Adipocyte (in vitro differentiated cells): Measurements from ENCODE around the gene ITGB5.

Experiments
- DNase-seq: peaks from one replicate; pipeline ENCODE4 v3.0.0-alpha.2; 2015; ENCODE audit warnings: low read depth
- H3K27me3 ChIP-seq: replicated peaks from 2 replicates; pipeline ENCODE4 v1.7.0; 2013; ENCODE audit warnings: mild to moderate bottlenecking, low read length, moderate library complexity; ENCODE audit not compliant: control insufficient read depth, insufficient read depth
- H3K36me3 ChIP-seq: 2 replicates; pipeline ENCODE4 v1.7.0; 2013; ENCODE audit warnings: low read length, mild to moderate bottlenecking, moderate library complexity; ENCODE audit not compliant: control insufficient read depth, insufficient read depth, severe bottlenecking
- H3K4me1 ChIP-seq: 2 replicates; pipeline ENCODE4 v1.7.0; 2013; ENCODE audit warnings: mild to moderate bottlenecking, low read length, moderate library complexity; ENCODE audit not compliant: control insufficient read depth, insufficient read depth
- H3K4me3 ChIP-seq: 2 replicates; pipeline ENCODE4 v1.7.0; 2013; ENCODE audit warnings: mild to moderate bottlenecking, low read length, moderate library complexity
- H3K9ac ChIP-seq: 2 replicates; pipeline ENCODE4 v1.7.0; 2013; ENCODE audit warnings: mild to moderate bottlenecking, low read length, moderate library complexity
- H3K9me3 ChIP-seq: 2 replicates; pipeline ENCODE4 v1.7.0; 2013; ENCODE audit warnings: mild to moderate bottlenecking, low read length, moderate library complexity; ENCODE audit not compliant: control insufficient read depth

ITGB5 gene

GRCh38 chr3:124890573-124891190 lies 3.5 kb upstream of the ITGB5 start:
- no peaks in the 10 kb centered on the region for H3K36me3 ChIP-seq
- H3K4me3 ChIP-seq = no peak overlapping the region
- DNase-seq = no peak
- no peaks in the 10 kb centered on the region for H3K27me3 ChIP-seq
- H3K4me1 ChIP-seq = peaks cover 2% of the 10 kb centered on the region
- H3K9ac ChIP-seq = no peak overlapping the region
- H3K9me3 ChIP-seq = no peaks in the 10 kb centered on the region

- H3K4me1 ChIP-seq = peaks cover 22% of the 10 kb centered on the region
- H3K36me3 ChIP-seq = peaks cover under 1% of the 10 kb centered on the region
- H3K9me3 ChIP-seq = no peaks in the 10 kb centered on the region
- no peak for DNase-seq
- no peak overlapping the region for H3K4me3 ChIP-seq
- H3K27me3 ChIP-seq = no peaks in the 10 kb centered on the region
- no peak overlapping the region for H3K9ac ChIP-seq
Observed at GRCh38 chr3:124888482-124889441, 1.6 kb upstream of the ITGB5 start.

GRCh38 chr3:124887932-124888298 lies 750 bp upstream of the ITGB5 start:
- DNase-seq = no peak
- peaks cover 9% of the 10 kb centered on the region for H3K36me3 ChIP-seq
- H3K4me3 ChIP-seq = peak overlapping the region; percentile 95
- peaks cover 29% of the 10 kb centered on the region for H3K4me1 ChIP-seq
- H3K9ac ChIP-seq = peak overlapping the region; percentile 94
- H3K9me3 ChIP-seq = no peaks in the 10 kb centered on the region
- H3K27me3 ChIP-seq = no peaks in the 10 kb centered on the region

DNA sequence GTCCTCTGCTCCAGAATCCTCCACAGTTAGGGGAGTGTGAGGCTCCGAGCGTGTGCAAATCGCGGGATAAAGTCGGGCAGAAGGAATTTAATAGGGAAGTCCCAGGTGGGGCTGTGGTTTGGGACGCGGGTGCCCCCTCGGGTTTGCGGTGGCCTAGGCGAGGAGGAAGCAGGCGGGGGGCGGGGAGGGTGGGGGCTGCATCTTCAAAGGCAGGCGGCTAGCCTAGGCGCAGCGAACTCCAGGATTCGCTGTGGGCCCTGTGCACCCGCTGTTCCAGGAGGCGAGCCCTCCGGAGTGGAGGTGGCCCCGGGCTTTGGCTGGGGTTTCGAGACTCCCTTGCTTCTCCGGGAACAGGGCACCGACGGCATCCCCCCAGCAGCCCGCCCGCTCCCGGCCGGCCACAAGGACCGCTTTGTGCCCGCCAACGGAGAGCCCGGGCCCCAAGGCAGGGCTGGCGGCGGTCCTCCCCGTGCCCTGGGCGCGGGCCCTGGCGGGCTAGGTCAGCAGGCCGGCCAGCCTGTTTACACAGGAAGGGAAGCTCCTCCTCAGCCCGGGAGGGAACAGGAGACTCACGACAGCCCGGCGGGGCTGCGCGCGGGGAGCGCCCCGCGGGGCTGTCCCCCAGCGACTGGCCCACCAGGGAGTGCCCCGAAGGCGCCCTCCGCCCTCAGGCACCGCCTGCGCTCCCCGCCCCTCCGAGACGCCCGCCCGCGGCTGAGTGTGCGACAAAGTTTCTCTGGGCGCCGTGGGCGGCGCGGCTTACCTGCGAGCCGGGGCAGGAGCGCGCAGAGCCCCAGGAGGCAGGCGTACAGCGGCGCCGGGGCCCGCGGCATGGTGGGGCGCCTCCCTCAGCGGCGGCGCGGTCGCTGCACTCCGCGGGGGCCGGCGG lies 753 bp downstream of the ITGB5 start:
- no peaks in the 10 kb centered on the region for H3K9me3 ChIP-seq
- peak; percentile 71 for DNase-seq

GRCh38 chr3:124885466-124886167 lies 1.5 kb downstream of the ITGB5 start:
- DNase-seq = peak; percentile 50
- peak overlapping the region; percentile 95 for H3K4me3 ChIP-seq

More for the DNA sequence above, 753 bp downstream of the ITGB5 start:
- H3K4me3 ChIP-seq = peak overlapping the region; percentile 95
- peaks cover 9% of the 10 kb centered on the region for H3K36me3 ChIP-seq
- H3K9ac ChIP-seq = peak overlapping the region; percentile 94
- H3K4me1 ChIP-seq = peaks cover 40% of the 10 kb centered on the region
- no peaks in the 10 kb centered on the region for H3K27me3 ChIP-seq

GRCh38 chr3:124884474-124885101 lies 2.6 kb downstream of the ITGB5 start:
- Histone ChIP-seq H3K36me3 (peaks cover 9% of the 10 kb centered on the region), H3K27me3 (no peaks in the 10 kb centered on the region), H3K4me3 (peak overlapping the region; percentile 95), H3K9ac (peak overlapping the region; percentile 94), H3K9me3 (no peaks in the 10 kb centered on the region), H3K4me1 (peaks cover 45% of the 10 kb centered on the region)
- no peak for DNase-seq

More at GRCh38 chr3:124885466-124886167, 1.5 kb downstream of the ITGB5 start:
- H3K9me3 ChIP-seq = no peaks in the 10 kb centered on the region
- H3K9ac ChIP-seq = peak overlapping the region; percentile 94
- H3K4me1 ChIP-seq = peaks cover 40% of the 10 kb centered on the region
- no peaks in the 10 kb centered on the region for H3K27me3 ChIP-seq
- peaks cover 9% of the 10 kb centered on the region for H3K36me3 ChIP-seq

DNA sequence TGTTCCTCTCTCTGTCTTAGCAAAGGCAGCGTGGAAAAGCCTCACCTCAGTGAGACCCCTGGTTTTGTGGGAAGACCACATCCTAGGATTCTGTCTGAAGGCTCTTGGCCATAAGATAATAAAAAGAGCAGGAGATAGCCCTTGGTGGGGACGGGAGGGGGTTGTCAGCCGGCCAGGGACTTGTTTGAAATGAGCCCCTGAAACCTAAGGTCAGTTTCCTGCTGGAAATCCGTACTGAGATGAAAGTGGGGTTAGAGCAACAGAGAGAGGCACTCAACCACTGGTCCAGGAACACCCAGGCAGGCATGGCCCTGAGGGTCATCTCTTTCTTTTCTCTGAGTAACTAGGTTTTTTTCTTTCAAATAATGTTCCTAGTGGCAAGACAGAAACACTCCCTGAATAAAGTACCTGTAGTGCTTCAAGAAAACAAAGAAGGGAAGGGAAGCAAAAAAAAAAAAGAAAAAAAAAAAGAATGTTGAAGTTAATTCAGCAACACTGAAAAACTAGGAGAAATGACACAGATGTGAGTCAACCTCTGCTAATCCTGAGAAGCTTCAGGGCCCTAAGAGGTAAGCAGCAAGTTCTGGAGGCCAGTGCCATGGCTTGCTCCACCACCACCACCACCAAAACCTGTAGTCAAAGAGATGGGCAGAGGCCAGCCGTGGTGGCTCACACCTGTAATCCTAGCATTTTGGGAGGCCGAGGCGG lies 3.2 kb downstream of the ITGB5 start:
- H3K4me1 ChIP-seq = peaks cover 52% of the 10 kb centered on the region
- H3K9ac ChIP-seq = peak overlapping the region; percentile 94
- H3K4me3 ChIP-seq = peak overlapping the region; percentile 95
- H3K36me3 ChIP-seq = peaks cover 9% of the 10 kb centered on the region
- peak; percentile 46 for DNase-seq
- H3K27me3 ChIP-seq = no peaks in the 10 kb centered on the region
- H3K9me3 ChIP-seq = no peaks in the 10 kb centered on the region

- Histone ChIP-seq H3K27me3 (no peaks in the 10 kb centered on the region), H3K9ac (peak overlapping the region; percentile 94), H3K36me3 (peaks cover 9% of the 10 kb centered on the region), H3K9me3 (no peaks in the 10 kb centered on the region), H3K4me3 (peak overlapping the region; percentile 95), H3K4me1 (peaks cover 60% of the 10 kb centered on the region)
- DNase-seq = no peak
Observed at GRCh38 chr3:124882816-124883747, 4.1 kb downstream of the ITGB5 start.

GRCh38 chr3:124881976-124882697 lies 5.0 kb downstream of the ITGB5 start:
- DNase-seq = no peak
- H3K4me1 ChIP-seq = peaks cover 69% of the 10 kb centered on the region
- H3K4me3 ChIP-seq = no peak overlapping the region

More at GRCh38 chr3:124881976-124882697, 5.0 kb downstream of the ITGB5 start:
- H3K9ac ChIP-seq = peak overlapping the region; percentile 16
- peaks cover 9% of the 10 kb centered on the region for H3K36me3 ChIP-seq
- no peaks in the 10 kb centered on the region for H3K9me3 ChIP-seq
- no peaks in the 10 kb centered on the region for H3K27me3 ChIP-seq
